GM10847 (cell line): ENCODE measurements around the gene DAPK2.

Source experiments
- POLR2A ChIP-seq: IDR thresholded peaks from 2 replicates; pipeline ENCODE4 v1.6.1; 2011; ENCODE audit not compliant: insufficient read length; ENCODE audit errors: extremely low read depth

DAPK2 gene

GRCh38 chr15:63948436-63948835 lies 97.8 kb downstream of the DAPK2 start:
- no peak for TF ChIP-seq POLR2A

GRCh38 chr15:63947228-63947627 lies 99.1 kb downstream of the DAPK2 start:
- TF ChIP-seq POLR2A: no peak

- no peak for TF ChIP-seq POLR2A
These were observed 99.7 kb downstream of the DAPK2 start for GRCh38 chr15:63946524-63947065.

- TF ChIP-seq POLR2A: no peak
These were observed 100.4 kb downstream of the DAPK2 start for GRCh38 chr15:63945838-63946298.

GRCh38 chr15:63945007-63945788 lies 101.1 kb downstream of the DAPK2 start:
- no peak for TF ChIP-seq POLR2A

- no peak for TF ChIP-seq POLR2A
These were observed 101.7 kb downstream of the DAPK2 start for GRCh38 chr15:63944681-63944955.

- TF ChIP-seq POLR2A: no peak
These were observed 102.2 kb downstream of the DAPK2 start for GRCh38 chr15:63943829-63944680.

GRCh38 chr15:63942486-63943365 lies 103.6 kb downstream of the DAPK2 start:
- TF ChIP-seq POLR2A: no peak

- TF ChIP-seq POLR2A: no peak
These were observed 104.4 kb downstream of the DAPK2 start for GRCh38 chr15:63941698-63942465.

GRCh38 chr15:63940966-63941620 lies 105.2 kb downstream of the DAPK2 start:
- TF ChIP-seq POLR2A: no peak

- no peak for TF ChIP-seq POLR2A
These were observed 106.7 kb downstream of the DAPK2 start for GRCh38 chr15:63939531-63940130.

- TF ChIP-seq POLR2A: no peak
These were observed 107.7 kb downstream of the DAPK2 start for GRCh38 chr15:63938486-63939061.

- TF ChIP-seq POLR2A: no peak
These were observed 112.8 kb downstream of the DAPK2 start for GRCh38 chr15:63933522-63933921.
